NB4 (cell line): Measurements from ENCODE around the gene TASP1.

Source experiments
- DNase-seq: peaks from one replicate; pipeline ENCODE4 v3.0.0; 2010; ENCODE audit warnings: low read depth
- H3K4me3 ChIP-seq: one replicate; pipeline ENCODE4 v1.5.1; 2011; ENCODE audit warnings: mild to moderate bottlenecking, low read depth, low read length, moderate library complexity
- MYC ChIP-seq: IDR thresholded peaks from 2 replicates; pipeline ENCODE4 v1.6.1; 2011; ENCODE audit warnings: low read depth, low read length
- POLR2A ChIP-seq: IDR thresholded peaks from 2 replicates; pipeline ENCODE4 v1.6.1; 2011; ENCODE audit warnings: mild to moderate bottlenecking; ENCODE audit not compliant: insufficient read length; ENCODE audit errors: extremely low read depth
- TF ChIP-seq, protein P1 (sequence below): IDR thresholded peaks from 2 replicates; pipeline ENCODE4 v1.6.1; 2011; ENCODE audit warnings: low read depth, low read length
- TF ChIP-seq, protein P2 (sequence below): IDR thresholded peaks from one replicate; pipeline ENCODE4 v1.5.1; 2012; ENCODE audit warnings: low read depth, low read length

The TASP1 gene

DNA sequence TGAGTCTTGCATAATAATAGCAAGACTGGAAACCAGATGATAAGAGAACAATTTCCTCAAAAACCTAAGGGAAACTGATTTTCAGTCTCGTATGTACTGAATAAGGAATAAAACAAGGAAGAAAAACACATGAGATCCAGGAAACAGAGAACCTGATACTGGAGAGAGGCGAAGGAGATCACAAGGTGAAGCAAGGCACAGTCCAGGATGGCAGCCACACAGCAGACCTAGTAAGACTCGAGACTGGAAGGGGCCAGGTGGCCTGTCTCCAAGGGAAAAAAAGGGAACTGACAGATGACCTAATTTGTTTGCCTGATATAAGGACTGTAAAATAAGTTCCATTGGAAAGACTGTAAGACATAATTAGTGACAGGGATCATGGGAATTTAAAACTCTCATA, 71.1 kb downstream of the TASP1 start:
- DNase-seq, result peak; percentile 27
- no peak overlapping the region for H3K4me3 ChIP-seq
- no peak for TF ChIP-seq POLR2A
- TF ChIP-seq, protein P1, sequence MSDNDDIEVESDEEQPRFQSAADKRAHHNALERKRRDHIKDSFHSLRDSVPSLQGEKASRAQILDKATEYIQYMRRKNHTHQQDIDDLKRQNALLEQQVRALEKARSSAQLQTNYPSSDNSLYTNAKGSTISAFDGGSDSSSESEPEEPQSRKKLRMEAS, result no peak

DNA sequence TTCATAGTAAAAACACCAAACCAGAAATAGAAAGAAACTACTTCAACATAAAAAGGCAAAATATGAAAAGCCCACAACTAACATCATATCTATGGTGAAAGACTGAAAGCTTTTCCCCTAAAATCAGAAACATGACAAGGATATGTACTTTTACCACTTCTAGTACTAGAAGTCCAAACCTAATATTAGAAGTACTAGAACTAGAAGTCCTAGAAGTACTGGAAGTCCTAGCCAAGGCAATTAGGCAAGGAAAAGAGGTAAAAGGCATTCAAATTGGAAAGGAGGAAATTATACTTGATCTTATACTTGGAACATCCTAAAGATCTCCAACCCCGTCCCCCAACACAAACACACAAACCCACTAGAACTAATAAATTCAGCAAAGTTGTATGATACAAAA, 74.9 kb downstream of the TASP1 start:
- TF ChIP-seq, protein P1, result no peak
- TF ChIP-seq MYC (no peak), POLR2A (no peak)
- TF ChIP-seq, protein P2, sequence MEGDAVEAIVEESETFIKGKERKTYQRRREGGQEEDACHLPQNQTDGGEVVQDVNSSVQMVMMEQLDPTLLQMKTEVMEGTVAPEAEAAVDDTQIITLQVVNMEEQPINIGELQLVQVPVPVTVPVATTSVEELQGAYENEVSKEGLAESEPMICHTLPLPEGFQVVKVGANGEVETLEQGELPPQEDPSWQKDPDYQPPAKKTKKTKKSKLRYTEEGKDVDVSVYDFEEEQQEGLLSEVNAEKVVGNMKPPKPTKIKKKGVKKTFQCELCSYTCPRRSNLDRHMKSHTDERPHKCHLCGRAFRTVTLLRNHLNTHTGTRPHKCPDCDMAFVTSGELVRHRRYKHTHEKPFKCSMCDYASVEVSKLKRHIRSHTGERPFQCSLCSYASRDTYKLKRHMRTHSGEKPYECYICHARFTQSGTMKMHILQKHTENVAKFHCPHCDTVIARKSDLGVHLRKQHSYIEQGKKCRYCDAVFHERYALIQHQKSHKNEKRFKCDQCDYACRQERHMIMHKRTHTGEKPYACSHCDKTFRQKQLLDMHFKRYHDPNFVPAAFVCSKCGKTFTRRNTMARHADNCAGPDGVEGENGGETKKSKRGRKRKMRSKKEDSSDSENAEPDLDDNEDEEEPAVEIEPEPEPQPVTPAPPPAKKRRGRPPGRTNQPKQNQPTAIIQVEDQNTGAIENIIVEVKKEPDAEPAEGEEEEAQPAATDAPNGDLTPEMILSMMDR, result no peak
- no peak overlapping the region for H3K4me3 ChIP-seq
- DNase-seq, result no peak

DNA sequence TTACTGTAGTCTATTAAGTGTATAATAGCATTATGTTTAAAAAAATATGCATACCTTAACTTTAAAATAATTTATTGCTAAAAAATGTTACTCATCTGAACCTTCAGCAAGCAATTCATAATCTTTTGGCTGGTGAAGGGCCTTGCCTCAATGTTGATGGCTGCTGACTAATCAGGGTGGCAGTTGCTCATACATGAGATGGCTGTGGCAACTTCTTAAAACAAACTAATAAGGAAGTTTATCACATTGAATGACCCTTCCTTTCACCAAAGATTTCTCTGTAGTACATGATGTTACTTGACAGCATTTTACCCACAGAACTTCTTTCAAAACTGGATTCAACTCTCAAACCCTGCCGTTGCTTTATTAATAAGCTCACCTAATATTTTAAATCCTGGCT, 84.0 kb downstream of the TASP1 start:
- peak; percentile 13 for DNase-seq
- TF ChIP-seq, protein P1, result no peak
- no peak for TF ChIP-seq MYC
- TF ChIP-seq, protein P2, result no peak
- TF ChIP-seq POLR2A, result no peak
- no peak overlapping the region for H3K4me3 ChIP-seq

DNA sequence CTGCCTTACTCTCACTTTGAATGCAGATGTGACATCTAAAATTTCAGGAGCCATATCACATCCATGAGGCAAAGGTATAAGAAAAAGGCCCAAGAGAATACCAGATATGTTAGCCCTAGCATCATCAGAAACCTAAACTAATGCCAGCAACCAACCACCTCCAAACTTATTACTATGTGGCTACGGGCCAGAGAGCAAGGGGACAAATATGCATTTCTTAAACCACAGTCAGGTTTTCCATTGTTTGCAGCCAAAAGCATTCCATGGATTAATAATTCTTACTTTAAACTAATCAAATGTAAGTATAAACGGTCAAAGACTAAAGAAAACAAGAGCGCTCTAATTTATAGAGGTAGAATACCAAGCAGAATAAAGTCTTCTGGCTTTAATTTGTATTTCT, 84.7 kb downstream of the TASP1 start:
- DNase-seq, result no peak
- TF ChIP-seq, protein P2, result no peak
- TF ChIP-seq POLR2A (no peak), MYC (no peak)
- TF ChIP-seq, protein P1, result no peak
- H3K4me3 ChIP-seq, result no peak overlapping the region

DNA sequence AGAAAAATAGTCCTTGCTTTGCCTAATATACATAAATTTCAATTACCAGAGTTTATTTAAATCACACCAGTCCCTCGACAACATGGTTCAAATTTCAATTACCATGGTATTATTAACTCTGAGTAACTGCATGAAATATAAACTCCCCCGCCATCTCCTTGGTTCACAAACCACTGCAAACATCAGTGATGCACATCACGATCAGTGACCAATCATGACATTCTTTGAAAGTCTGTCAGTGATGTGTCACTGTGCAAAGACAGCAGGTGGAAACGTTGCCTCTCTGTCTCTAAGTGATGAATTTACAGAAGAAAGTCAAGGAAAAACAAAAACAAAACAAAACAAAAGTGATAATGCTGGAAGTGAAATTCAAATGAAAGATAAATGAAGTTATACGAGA, 86.7 kb downstream of the TASP1 start:
- TF ChIP-seq POLR2A (no peak), MYC (no peak)
- TF ChIP-seq, protein P2, result no peak
- TF ChIP-seq, protein P1, result no peak
- H3K4me3 ChIP-seq, result no peak overlapping the region
- no peak for DNase-seq

DNA sequence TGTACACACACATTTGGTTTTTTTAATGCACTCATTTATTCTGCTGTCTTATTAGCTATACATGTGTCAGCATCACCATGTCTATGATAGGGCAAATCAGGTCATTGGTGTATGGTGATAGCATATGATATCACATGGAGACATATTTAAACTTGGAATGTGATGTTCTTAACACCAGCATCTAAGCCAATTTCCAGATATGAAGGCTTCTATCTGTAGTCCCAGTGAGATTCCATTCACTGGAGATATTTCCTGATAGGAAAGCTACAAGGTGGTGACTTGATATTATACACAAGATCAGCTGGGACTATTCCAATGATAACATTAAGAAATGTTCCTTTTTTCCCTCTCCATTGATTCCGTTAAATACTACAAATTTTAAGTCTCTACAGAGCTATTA, 89.3 kb downstream of the TASP1 start:
- TF ChIP-seq, protein P2, result no peak
- TF ChIP-seq, protein P1, result no peak
- TF ChIP-seq MYC, result no peak
- TF ChIP-seq POLR2A, result no peak
- no peak for DNase-seq
- no peak overlapping the region for H3K4me3 ChIP-seq
